CD4-positive, CD25-positive, alpha-beta regulatory T cell (primary cell): ENCODE results near the gene SLC1A5. TPM values are rescaled to one million over a fixed set of nuclear protein-coding genes. Genes with fewer than 3 reads are reported as not detected.
"Not testable (repeated sequence)": the region's sequence is repeated elsewhere in the genome, so short reads cannot be mapped to it uniquely, and the experiment has no call there.

Experiments used
- ATAC-seq, 2 donors: fragments of 150-1000 bp; cut with Tn5 transposase; one replicate each; pipeline ENCODE4 v1.10.0; 2021; ENCODE audit warnings: low read depth in 2 of 2, moderate number of reproducible peaks in 2 of 2, moderate library complexity in 1 of 2
- DNase-seq, 3 donors: peaks; one replicate each; pipeline versions ENCODE4 v3.0.0 to v3.0.0-alpha.2; 2012 to 2022; ENCODE audit warnings: mixed read lengths in 1 of 3
- H3K27ac ChIP-seq: one replicate; pipeline ENCODE4 v1.7.0; 2013; ENCODE audit warnings: mild to moderate bottlenecking, low read length; ENCODE audit not compliant: insufficient read depth, poor library complexity, severe bottlenecking
- H3K27me3 ChIP-seq: one replicate; pipeline ENCODE4 v1.7.0; 2013; ENCODE audit warnings: low read length; ENCODE audit not compliant: control insufficient read depth, insufficient read depth
- H3K36me3 ChIP-seq: one replicate; pipeline ENCODE4 v1.7.0; 2013; ENCODE audit warnings: mild to moderate bottlenecking, low read length, moderate library complexity; ENCODE audit not compliant: control insufficient read depth, insufficient read depth
- H3K4me1 ChIP-seq: 2 replicates; pipeline ENCODE4 v1.7.0; 2013; ENCODE audit warnings: mild to moderate bottlenecking, low read length; ENCODE audit not compliant: insufficient read depth, control insufficient read depth, poor library complexity, severe bottlenecking
- H3K4me3 ChIP-seq: one replicate; pipeline ENCODE4 v1.7.0; 2013; ENCODE audit warnings: low read depth, mild to moderate bottlenecking, low read length, moderate library complexity
- H3K9me3 ChIP-seq, 2 experiments: 1 replicate in 1 of 2; 2 replicates in 1 of 2; pipeline ENCODE4 v1.7.0; 2013; ENCODE audit warnings: low read length in 2 of 2, mild to moderate bottlenecking in 1 of 2, moderate library complexity in 1 of 2; ENCODE audit not compliant: control insufficient read depth in 2 of 2
- H3K27ac Mint-ChIP-seq, 3 donors: one replicate each; pipeline ENCODE4 v1.8.0; 2020 to 2022; ENCODE audit warnings: mild to moderate bottlenecking in 3 of 3, mixed read lengths in 3 of 3, moderate library complexity in 2 of 3
- H3K27me3 Mint-ChIP-seq: one replicate; pipeline ENCODE4 v1.8.0; 2022; ENCODE audit warnings: mild to moderate bottlenecking, mixed read lengths
- H3K36me3 Mint-ChIP-seq: one replicate; pipeline ENCODE4 v1.8.0; 2020; ENCODE audit warnings: mixed read lengths
- H3K4me1 Mint-ChIP-seq, 4 donors: one replicate each; pipeline ENCODE4 v1.8.0; 2020 to 2022; ENCODE audit warnings: mixed read lengths in 4 of 4, mild to moderate bottlenecking in 1 of 4
- H3K4me3 Mint-ChIP-seq, 4 donors: one replicate each; pipeline ENCODE4 v1.8.0; 2020 to 2022; ENCODE audit warnings: mild to moderate bottlenecking in 4 of 4, mixed read lengths in 4 of 4, moderate library complexity in 3 of 4
- H3K9me3 Mint-ChIP-seq, 7 donors: one replicate each; pipeline ENCODE4 v1.8.0; 2020 to 2022; ENCODE audit warnings: mixed read lengths in 7 of 7, mild to moderate bottlenecking in 3 of 7, moderate library complexity in 2 of 7
- polyA plus RNA-seq, 4 donors: library from polyadenylated mRNA; unstranded; fragments of 300-500 nt; fragmentation: Illumina TruSeq; gene quantifications; one replicate each; pipeline ENCODE4 v1.2.3, GENCODE V29; 2021
- total RNA-seq: library from RNA; stranded (reverse); gene quantifications from one replicate; pipeline ENCODE4 v1.2.3, GENCODE V29; 2022

The SLC1A5 gene
- total and polyA plus RNA-seq, 5 donors from 2014 or later: 23.6 to 28.8 (median 26.6) TPM

GRCh38 chr19:46785980-46786235 is 2.5 kb downstream of the SLC1A5 start:
- H3K36me3 Mint-ChIP-seq: peaks cover 12% of the 10 kb centered on the region
- ATAC-seq: no peak
- H3K9me3 Mint-ChIP-seq: no peaks in the 10 kb centered on the region

GRCh38 chr19:46785054-46785979 is 3.1 kb downstream of the SLC1A5 start:
- H3K27me3 Mint-ChIP-seq: no peaks in the 10 kb centered on the region
- no peaks in the 10 kb centered on the region for H3K9me3 Mint-ChIP-seq
- peak overlapping the region; percentile 85 for H3K4me3 ChIP-seq
- peaks cover 12% of the 10 kb centered on the region for H3K36me3 Mint-ChIP-seq
- peak overlapping the region; percentile 85 to 92 (median 91) for H3K27ac Mint-ChIP-seq
- peaks cover 16 to 67% (median 41%) of the 10 kb centered on the region in 4 donors for H3K4me1 Mint-ChIP-seq
- DNase-seq (no peak), ATAC-seq (no peak)
- H3K4me1 ChIP-seq: peaks cover 56% of the 10 kb centered on the region
- H3K27me3 ChIP-seq: no peaks in the 10 kb centered on the region
- peak overlapping the region; percentile 93 to 100 (median 96) for H3K4me3 Mint-ChIP-seq
- H3K9me3 ChIP-seq: no peaks in the 10 kb centered on the region
- peak overlapping the region; percentile 86 for H3K27ac ChIP-seq
- peaks cover 20% of the 10 kb centered on the region for H3K36me3 ChIP-seq

More at GRCh38 chr19:46785980-46786235, 2.5 kb downstream of the SLC1A5 start:
- Mint-ChIP-seq H3K27me3 (no peaks in the 10 kb centered on the region), H3K27ac (peak overlapping the region; percentile 85 to 92 (median 91)), H3K4me1 (peaks cover 16 to 68% (median 41%) of the 10 kb centered on the region in 4 donors), H3K4me3 (peak overlapping the region; percentile 93 to 100 (median 96))
- DNase-seq: no peak
- Histone ChIP-seq H3K27ac (peak overlapping the region; percentile 86), H3K36me3 (peaks cover 17% of the 10 kb centered on the region), H3K9me3 (no peaks in the 10 kb centered on the region), H3K27me3 (no peaks in the 10 kb centered on the region), H3K4me3 (peak overlapping the region; percentile 85), H3K4me1 (peaks cover 56% of the 10 kb centered on the region)

GRCh38 chr19:46784262-46785053 is 3.9 kb downstream of the SLC1A5 start:
- Mint-ChIP-seq H3K27ac (peak overlapping the region; percentile 78 to 92 (median 83)), H3K4me1 (peaks cover 16 to 63% (median 37%) of the 10 kb centered on the region in 4 donors), H3K27me3 (no peaks in the 10 kb centered on the region), H3K4me3 (peak overlapping the region; percentile 93 to 100 (median 96)), H3K36me3 (peaks cover 12% of the 10 kb centered on the region), H3K9me3 (no peaks in the 10 kb centered on the region)
- Histone ChIP-seq H3K9me3 (no peaks in the 10 kb centered on the region), H3K4me3 (peak overlapping the region; percentile 85), H3K27ac (peak overlapping the region; percentile 86), H3K27me3 (no peaks in the 10 kb centered on the region), H3K36me3 (peaks cover 22% of the 10 kb centered on the region), H3K4me1 (peaks cover 55% of the 10 kb centered on the region)
- DNase-seq: peak in 2 of 3 donors; percentile 7 to 80
- ATAC-seq: no peak

- peaks cover 8 to 55% (median 31%) of the 10 kb centered on the region in 4 donors for H3K4me1 Mint-ChIP-seq
- no peaks in the 10 kb centered on the region for H3K9me3 ChIP-seq
- H3K27me3 ChIP-seq: no peaks in the 10 kb centered on the region
- H3K36me3 ChIP-seq: peaks cover 27% of the 10 kb centered on the region
- peak overlapping the region; percentile 85 for H3K4me3 ChIP-seq
- H3K27ac ChIP-seq: peak overlapping the region; percentile 86
- H3K27me3 Mint-ChIP-seq: no peaks in the 10 kb centered on the region
- peak overlapping the region; percentile 78 to 92 (median 83) for H3K27ac Mint-ChIP-seq
- H3K36me3 Mint-ChIP-seq: peaks cover 12% of the 10 kb centered on the region
- peak overlapping the region; percentile 93 to 100 (median 96) for H3K4me3 Mint-ChIP-seq
- H3K4me1 ChIP-seq: peaks cover 47% of the 10 kb centered on the region
- no peak for ATAC-seq
- no peak for DNase-seq
- H3K9me3 Mint-ChIP-seq: no peaks in the 10 kb centered on the region
Observed at GRCh38 chr19:46783670-46784069, 4.7 kb downstream of the SLC1A5 start.

- peaks cover 39% of the 10 kb centered on the region for H3K4me1 ChIP-seq
Observed at GRCh38 chr19:46782355-46783019, 5.9 kb downstream of the SLC1A5 start.

GRCh38 chr19:46777956-46778645 is 10.3 kb downstream of the SLC1A5 start:
- not testable (repeated sequence) for H3K4me3 ChIP-seq, H3K4me1 ChIP-seq, H3K27ac ChIP-seq, H3K27me3 Mint-ChIP-seq, ATAC-seq, H3K27ac Mint-ChIP-seq, H3K27me3 ChIP-seq, H3K9me3 ChIP-seq, H3K4me3 Mint-ChIP-seq, DNase-seq, H3K9me3 Mint-ChIP-seq
- peaks cover 64% of the 10 kb centered on the region for H3K36me3 ChIP-seq
- peaks cover 0 to 13% (median 6%) of the 10 kb centered on the region in 4 donors for H3K4me1 Mint-ChIP-seq
- H3K36me3 Mint-ChIP-seq: peaks cover 32% of the 10 kb centered on the region

More at GRCh38 chr19:46782355-46783019, 5.9 kb downstream of the SLC1A5 start:
- H3K9me3 ChIP-seq: no peaks in the 10 kb centered on the region
- ATAC-seq (no peak), DNase-seq (no peak)
- no peak overlapping the region for H3K4me3 ChIP-seq
- peaks cover 18% of the 10 kb centered on the region for H3K36me3 Mint-ChIP-seq
- peak overlapping the region in 2 of 4 donors; percentile 38 to 100 for H3K4me3 Mint-ChIP-seq
- H3K27me3 Mint-ChIP-seq: no peaks in the 10 kb centered on the region
- peaks cover 6 to 49% (median 29%) of the 10 kb centered on the region in 4 donors for H3K4me1 Mint-ChIP-seq
- peak overlapping the region in 2 of 3 donors; percentile 71 to 83 for H3K27ac Mint-ChIP-seq
- H3K27me3 ChIP-seq: no peaks in the 10 kb centered on the region
- H3K9me3 Mint-ChIP-seq: no peaks in the 10 kb centered on the region
- no peak overlapping the region for H3K27ac ChIP-seq
- peaks cover 37% of the 10 kb centered on the region for H3K36me3 ChIP-seq
